K562 (cell line): ENCODE measurements around the gene BTF3L4. TPM values are rescaled to one million over a fixed set of nuclear protein-coding genes. Genes with fewer than 3 reads are reported as not detected.

Experiments
- ATAC-seq: fragments of 200-7000 bp; cut with Tn5 transposase; 3 replicates; pipeline ENCODE4 v1.9.1; 2020; ENCODE audit warnings: moderate library complexity
- BruUV-seq: library from RNA; stranded (reverse); fragments of 400-500 nt; replicated peaks from 2 replicates; lab custom pipeline; 2021; lab: Mats Ljungman, UMichigan
- CTCF ChIA-PET: fragments of 300-600 bp; formaldehyde crosslinking; extraction: SDS; loops from one replicate; lab custom pipeline; 2021; ENCODE audit warnings: low intra/inter-chr PET ratio; lab: Yijun Ruan, JAX
- POLR2A ChIA-PET: fragments of 300-600, 350-650 bp; sonication (Branson Sonifier 250); formaldehyde crosslinking; extraction: SDS; loops from one replicate; lab custom pipeline; 2021; ENCODE audit warnings: antibody characterized with exemption, inconsistent platforms; lab: Yijun Ruan, JAX
- DNase-seq, 4 experiments: peaks; one replicate each; pipeline versions ENCODE4 v3.0.0 to v3.0.0-alpha.2; 2011 to 2018; ENCODE audit warnings: low spot score in 3 of 4, mixed read lengths in 3 of 4; ENCODE audit errors: extremely low read depth in 1 of 4
- FAIRE-seq: peaks from 2 replicates; lab custom pipeline; 2011; peaks lifted over from hg19 to GRCh38; lab: Jason Lieb, UNC
- H2AFZ ChIP-seq: 2 replicates; pipeline ENCODE4 v1.6.0; 2011; ENCODE audit warnings: low read depth, low read length, control low read depth, inconsistent platforms
- H3K27ac ChIP-seq: fragments of 200-600 bp; 3 replicates; pipeline ENCODE4 v1.8.0; 2011; ENCODE audit warnings: low read depth, mild to moderate bottlenecking, control low read depth, inconsistent platforms, low read length, moderate library complexity, mixed read lengths; ENCODE audit errors: extremely low read depth
- H3K27me3 ChIP-seq, 2 experiments: fragments of 300-600 bp in 1 of 2; 2 replicates in 1 of 2; 3 replicates in 1 of 2; pipeline versions ENCODE4 v1.6.0 to v1.8.0; 2011; ENCODE audit warnings: inconsistent platforms in 2 of 2, low read length in 2 of 2, mild to moderate bottlenecking in 1 of 2, mixed read lengths in 1 of 2, moderate library complexity in 1 of 2; ENCODE audit not compliant: control insufficient read depth in 2 of 2, insufficient read depth in 2 of 2
- H3K36me3 ChIP-seq: fragments of 300-600 bp; 3 replicates; pipeline ENCODE4 v1.8.0; 2011; ENCODE audit warnings: mild to moderate bottlenecking, low read length, inconsistent platforms; ENCODE audit not compliant: control insufficient read depth, insufficient read depth
- H3K4me1 ChIP-seq, 2 experiments: fragments of 200-600 bp in 1 of 2; replicated peaks in 1 of 2; 2 replicates in 1 of 2; 3 replicates in 1 of 2; pipeline versions ENCODE4 v1.5.1 to v1.8.0; 2011; ENCODE audit warnings: inconsistent platforms in 2 of 2, low read length in 2 of 2, mild to moderate bottlenecking in 1 of 2, mixed read lengths in 1 of 2, moderate library complexity in 1 of 2; ENCODE audit not compliant: control insufficient read depth in 2 of 2, insufficient read depth in 2 of 2
- H3K4me2 ChIP-seq: 2 replicates; pipeline ENCODE4 v1.6.1; 2011; ENCODE audit warnings: low read length, control low read depth, inconsistent platforms, mixed read lengths; ENCODE audit not compliant: insufficient read depth
- H3K4me3 ChIP-seq: fragments of 200-600 bp; sonication (generic), shearing (Covaris generic); 2 replicates; pipeline ENCODE4 v1.5.1; 2016; ENCODE audit warnings: control low read depth, inconsistent platforms
- H3K79me2 ChIP-seq: fragments of 200-600 bp; 3 replicates; pipeline ENCODE4 v1.8.0; 2011; ENCODE audit warnings: low read length, inconsistent platforms; ENCODE audit not compliant: control insufficient read depth, insufficient read depth
- H3K9ac ChIP-seq, 2 experiments: 2 replicates each; pipeline versions ENCODE4 v1.6.0 to v1.6.1; 2011; ENCODE audit warnings: low read depth in 2 of 2, low read length in 2 of 2, control low read depth in 1 of 2, inconsistent platforms in 1 of 2, mild to moderate bottlenecking in 1 of 2, mixed read lengths in 1 of 2; ENCODE audit not compliant: insufficient read depth in 1 of 2
- H3K9me1 ChIP-seq: one replicate; pipeline ENCODE4 v1.6.0; 2011; ENCODE audit warnings: inconsistent platforms, mild to moderate bottlenecking, low read length, moderate library complexity; ENCODE audit not compliant: control insufficient read depth, insufficient read depth
- H3K9me3 ChIP-seq: replicated peaks from 2 replicates; pipeline ENCODE4 v1.5.1; 2011; ENCODE audit warnings: low read depth, low read length, inconsistent platforms; ENCODE audit not compliant: control insufficient read depth, insufficient read depth
- H4K20me1 ChIP-seq: replicated peaks from 2 replicates; pipeline ENCODE4 v1.6.1; 2011; ENCODE audit warnings: low read length, inconsistent platforms, mixed read lengths; ENCODE audit not compliant: control insufficient read depth, insufficient read depth
- CBX1 ChIP-seq: sonication (generic); IDR thresholded peaks from 2 replicates; pipeline ENCODE4 v1.6.1; 2016; ENCODE audit warnings: antibody characterized with exemption, low read depth, mild to moderate bottlenecking
- CCNT2 ChIP-seq: IDR thresholded peaks from 2 replicates; pipeline ENCODE4 v1.6.1; 2011; ENCODE audit warnings: borderline replicate concordance, low read depth, mild to moderate bottlenecking, moderate library complexity, mixed read lengths, low read length; ENCODE audit not compliant: insufficient read length; ENCODE audit errors: extremely low read depth
- CHCHD3 ChIP-seq: fragments of 250-450 bp; sonication (Bioruptor Pico); IDR thresholded peaks from 2 replicates; pipeline ENCODE4 v2.1.2; 2022; ENCODE audit warnings: mild to moderate bottlenecking
- KDM4B ChIP-seq, 2 experiments: fragments of 450-650 bp in 1 of 2; sonication (generic) in 1 of 2; IDR thresholded peaks; 2 replicates each; pipeline ENCODE4 v1.6.1; 2016 to 2017; ENCODE audit warnings: borderline replicate concordance in 2 of 2, antibody characterized with exemption in 1 of 2, low read depth in 1 of 2, mild to moderate bottlenecking in 1 of 2
- MAFG ChIP-seq: fragments of 450-650 bp; conservative IDR thresholded peaks from 2 replicates; pipeline ENCODE4 v1.6.1; 2016; ENCODE audit warnings: missing genetic modification characterization, missing compliant biosample characterization
- PHF8 ChIP-seq: fragments of 200-600 bp; sonication (generic); IDR thresholded peaks from 2 replicates; pipeline ENCODE4 v1.6.1; 2012; ENCODE audit warnings: mixed run types, mild to moderate bottlenecking, inconsistent platforms, low read length, moderate library complexity, borderline replicate concordance
- POLR3A ChIP-seq: IDR thresholded peaks from 2 replicates; pipeline ENCODE4 v1.6.1; 2011; ENCODE audit warnings: borderline replicate concordance, mild to moderate bottlenecking, moderate library complexity; ENCODE audit not compliant: insufficient read length, insufficient read depth; ENCODE audit errors: extremely low read depth
- RHOXF2B ChIP-seq: fragments of 250-450 bp; sonication (Bioruptor Pico); conservative IDR thresholded peaks from 2 replicates; pipeline ENCODE4 v1.5.1; 2021
- TCFL5 ChIP-seq: fragments of 250-450 bp; sonication (Bioruptor Pico); conservative IDR thresholded peaks from 2 replicates; pipeline ENCODE4 v1.6.1; 2021; ENCODE audit warnings: mild to moderate bottlenecking, moderate library complexity, matching md5 sums
- TEAD1 ChIP-seq, 2 experiments: fragments of 450-650 bp in 1 of 2; sonication (generic) in 1 of 2; formaldehyde crosslinking; IDR thresholded peaks; 2 replicates each; pipeline versions ENCODE4 v1.4.0 to v1.8.0; 2020 to 2022; ENCODE audit warnings: mild to moderate bottlenecking in 2 of 2, missing genetic modification reagents in 1 of 2
- ZNF253 ChIP-seq: fragments of 250-450 bp; sonication (Bioruptor Pico); conservative IDR thresholded peaks from 2 replicates; pipeline ENCODE4 v1.6.1; 2021; ENCODE audit warnings: mild to moderate bottlenecking
- ZNF507 ChIP-seq: conservative IDR thresholded peaks from 2 replicates; pipeline ENCODE4 v1.6.1; 2017; ENCODE audit warnings: missing genetic modification characterization, missing compliant biosample characterization
- WGBS: fragments of 100-300 bp; shearing (Covaris generic); methylation state at CpG from one replicate; pipeline ENCODE4 v1.1.6; 2016; ENCODE audit warnings: low coverage, mixed read lengths; ENCODE audit not compliant: insufficient coverage; ENCODE audit errors: missing lambda C conversion rate; 5-methylcytosine and 5-hydroxymethylcytosine counted together
- in situ Hi-C: fragments of 300-500 bp; cut with MboI; formaldehyde crosslinking; loops from 4 replicates; pipeline ENCODE4 v1.15.0; 2018; ENCODE audit warnings: inconsistent platforms, mixed read lengths
- intact Hi-C: fragments of 100-400 bp; cut with micrococcal nuclease; formaldehyde crosslinking; loops from 2 replicates; pipeline ENCODE4 v1.14.2; 2022
- polyA plus RNA-seq, 8 experiments: library from polyadenylated mRNA; depleted of rRNA in 4 of 8; stranded (reverse) in 5 of 8; unstranded in 3 of 8; fragments of >200 nt; fragmentation: Nextera tagmentation in 2 of 8; fragmentation: Illumina TruSeq in 1 of 8; extraction: Ambion mirVana in 2 of 8; extraction: Trizol in 1 of 8; gene quantifications; 2 replicates each; pipeline versions ENCODE4 v1.2.1 to v1.2.3, GENCODE V29; 2011 to 2014; ENCODE audit warnings: inconsistent platforms in 1 of 8, missing spikeins in 1 of 8
- total RNA-seq, 7 experiments: library from RNA; depleted of rRNA in 6 of 7; stranded (reverse); fragments of >200 nt in 6 of 7; fragmentation: Illumina TruSeq in 2 of 7; extraction: Trizol in 2 of 7; gene quantifications; 2 replicates each; pipeline versions ENCODE4 v1.2.1 to v1.2.3, GENCODE V29; 2011 to 2021; ENCODE audit warnings: low replicate concordance in 1 of 7
- TF ChIP-seq, protein P1 (sequence below): fragments of 200-800 bp; sonication (Bioruptor generic); IDR thresholded peaks from 2 replicates; pipeline ENCODE4 v1.6.1; 2017; ENCODE audit warnings: missing genetic modification characterization, missing compliant biosample characterization
- TF ChIP-seq, protein P2 (sequence below), 2 experiments: fragments of 450-650 bp in 1 of 2; sonication (generic) in 1 of 2; formaldehyde crosslinking; conservative IDR thresholded peaks; 2 replicates each; pipeline versions ENCODE4 v1.4.0 to v1.8.1; 2020 to 2022; ENCODE audit warnings: mild to moderate bottlenecking in 1 of 2, missing genetic modification reagents in 1 of 2
- TF ChIP-seq, protein P3 (sequence below): IDR thresholded peaks from 2 replicates; pipeline ENCODE4 v1.6.1; 2011; ENCODE audit not compliant: insufficient read length; ENCODE audit errors: extremely low read depth

Gene BTF3L4
- total and polyA plus RNA-seq, 9 of the 15 experiments (the other 6 are each of a cell fraction or from before 2014, with no cell fraction given): 40.1 to 106 (median 88.8) TPM

DNA sequence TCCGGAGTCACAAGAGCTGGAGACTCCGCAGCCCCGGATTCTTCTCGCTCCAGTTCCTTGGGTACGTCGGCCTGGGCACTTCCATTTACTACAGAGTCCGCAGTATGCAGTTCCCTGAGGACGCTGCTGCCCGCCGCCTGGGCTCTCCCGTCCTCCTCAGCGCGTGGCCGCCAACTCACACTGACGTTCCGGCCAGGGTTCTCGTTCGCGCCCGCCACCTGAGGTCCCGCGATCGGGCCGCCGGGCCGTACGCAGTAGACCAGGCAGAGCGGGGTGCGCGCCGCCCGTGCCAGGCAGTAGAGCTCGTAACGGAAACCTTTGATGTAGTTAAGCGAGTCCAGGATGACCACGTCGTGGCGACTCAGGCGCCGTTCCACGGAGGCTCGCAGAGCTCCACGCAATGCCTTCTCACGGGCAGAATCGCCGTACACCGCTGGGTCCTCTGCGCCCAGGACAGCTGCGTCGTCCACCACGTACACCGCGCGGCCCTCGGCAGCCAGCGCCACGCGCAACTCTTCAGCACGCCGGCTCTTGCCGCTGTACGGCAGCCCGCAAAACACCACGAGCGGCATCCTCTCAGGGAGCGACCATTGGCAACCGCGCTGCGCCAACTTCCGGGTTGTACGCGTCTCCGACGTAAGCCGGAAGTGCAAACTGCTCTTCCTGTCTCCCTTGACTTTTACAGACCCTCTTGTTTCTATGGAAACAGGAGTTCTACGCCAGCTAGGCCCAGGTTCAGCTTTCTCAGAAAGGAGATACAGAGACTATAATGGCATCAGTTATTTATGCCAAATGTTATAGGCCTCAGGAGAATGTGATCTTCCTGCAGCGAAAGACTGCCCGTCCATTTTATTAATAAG lies 22.7 kb upstream of the BTF3L4 start, which contains the start of gene KTI12:
TSS of gene KTI12 (minus strand) at position 621 of the 860 bp plus-strand sequence. CDS start at position 572, 49 bp downstream.
- CTCF ChIA-PET: no interaction called here
- Histone ChIP-seq H3K9me1 (no peaks in the 10 kb centered on the region), H3K27me3 (no peaks in the 10 kb centered on the region), H3K9me3 (no peaks in the 10 kb centered on the region), H3K79me2 (peaks cover 37% of the 10 kb centered on the region), H3K4me2 (peak within 1 kb of the TSS; percentile 94), H2AFZ (peak within 1 kb of the TSS; percentile 93), H4K20me1 (peaks cover 17% of the 10 kb centered on the region), H3K36me3 (peaks cover 30% of the 10 kb centered on the region), H3K4me1 (peaks cover 12 to 17% of the 10 kb centered on the region in 2 experiments; a peak in 4 of 5 replicates), H3K4me3 (peak within 1 kb of the TSS; percentile 66), H3K27ac (peak within 1 kb of the TSS; percentile 88), H3K9ac (peak within 1 kb of the TSS; percentile 88 to 100)
- intact Hi-C loops (no loop called here), in situ Hi-C loops (no loop called here)
- peak; percentile 93 for ATAC-seq
- POLR2A ChIA-PET: interaction anchor here (0.6 to 2.7 kb wide), 9 partner anchors 9 to 514 kb away, joined by 3 to 15 read pairs (median 5); partner anchors contain the start of gene TXNDC12
- DNase-seq: peak; percentile 85 to 97 (median 88)
- TSS peak; percentile 58 for BruUV-seq
- peak; percentile 97 for FAIRE-seq
- 3% methylated on average over 77 of the region's 78 CpGs for WGBS
- TF ChIP-seq PHF8 (peak; percentile 95; the same call in 1 of the 2 replicates), CHCHD3 (0 out of 2 replicates have a peak, but pooled peaks have one; percentile 38), CCNT2 (peak; percentile 69), CBX1 (peak; percentile 72), TCFL5 (CRISPR knock-in tag) (0 out of 2 replicates have a peak, but pooled peaks have one; percentile 23), RHOXF2B (CRISPR knock-in tag) (no peak), MAFG (no peak), KDM4B (IDR thresholded peaks at IDR 0.05; ENCODE audit: borderline replicate concordance in 2 of 2, low read depth in 1 of 2) (peak in 1 of 2 experiments; percentile 73; a peak in 1 of 4 replicates), ZNF507 (tag) (no peak), TEAD1 (CRISPR knock-in tag; IDR thresholded peaks at IDR 0.05) (0 out of 4 replicates have a peak, but pooled peaks of 1 of the 2 experiments have one; percentile 80), ZNF253 (no peak), POLR3A (no peak)
- TF ChIP-seq, protein P1, sequence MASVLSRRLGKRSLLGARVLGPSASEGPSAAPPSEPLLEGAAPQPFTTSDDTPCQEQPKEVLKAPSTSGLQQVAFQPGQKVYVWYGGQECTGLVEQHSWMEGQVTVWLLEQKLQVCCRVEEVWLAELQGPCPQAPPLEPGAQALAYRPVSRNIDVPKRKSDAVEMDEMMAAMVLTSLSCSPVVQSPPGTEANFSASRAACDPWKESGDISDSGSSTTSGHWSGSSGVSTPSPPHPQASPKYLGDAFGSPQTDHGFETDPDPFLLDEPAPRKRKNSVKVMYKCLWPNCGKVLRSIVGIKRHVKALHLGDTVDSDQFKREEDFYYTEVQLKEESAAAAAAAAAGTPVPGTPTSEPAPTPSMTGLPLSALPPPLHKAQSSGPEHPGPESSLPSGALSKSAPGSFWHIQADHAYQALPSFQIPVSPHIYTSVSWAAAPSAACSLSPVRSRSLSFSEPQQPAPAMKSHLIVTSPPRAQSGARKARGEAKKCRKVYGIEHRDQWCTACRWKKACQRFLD (CRISPR knock-in tag): peak; percentile 31; the same call in 1 of the 2 replicates
- TF ChIP-seq, protein P2, sequence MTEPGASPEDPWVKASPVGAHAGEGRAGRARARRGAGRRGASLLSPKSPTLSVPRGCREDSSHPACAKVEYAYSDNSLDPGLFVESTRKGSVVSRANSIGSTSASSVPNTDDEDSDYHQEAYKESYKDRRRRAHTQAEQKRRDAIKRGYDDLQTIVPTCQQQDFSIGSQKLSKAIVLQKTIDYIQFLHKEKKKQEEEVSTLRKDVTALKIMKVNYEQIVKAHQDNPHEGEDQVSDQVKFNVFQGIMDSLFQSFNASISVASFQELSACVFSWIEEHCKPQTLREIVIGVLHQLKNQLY (CRISPR knock-in tag; conservative IDR thresholded peaks at IDR 0.05): no peak
- TF ChIP-seq, protein P3, sequence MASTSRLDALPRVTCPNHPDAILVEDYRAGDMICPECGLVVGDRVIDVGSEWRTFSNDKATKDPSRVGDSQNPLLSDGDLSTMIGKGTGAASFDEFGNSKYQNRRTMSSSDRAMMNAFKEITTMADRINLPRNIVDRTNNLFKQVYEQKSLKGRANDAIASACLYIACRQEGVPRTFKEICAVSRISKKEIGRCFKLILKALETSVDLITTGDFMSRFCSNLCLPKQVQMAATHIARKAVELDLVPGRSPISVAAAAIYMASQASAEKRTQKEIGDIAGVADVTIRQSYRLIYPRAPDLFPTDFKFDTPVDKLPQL: no peak
